OCI-M1 (cell line): ENCODE data around the gene ZBTB8OS.

ENCODE experiments used
- DNase-seq: peaks from one replicate; lab custom pipeline; 2025; lab: John Stamatoyannopoulos, UW

Gene ZBTB8OS

GRCh38 chr1:32611859-32612188, 38.5 kb downstream of the ZBTB8OS start:
- no peak for DNase-seq

DNA sequence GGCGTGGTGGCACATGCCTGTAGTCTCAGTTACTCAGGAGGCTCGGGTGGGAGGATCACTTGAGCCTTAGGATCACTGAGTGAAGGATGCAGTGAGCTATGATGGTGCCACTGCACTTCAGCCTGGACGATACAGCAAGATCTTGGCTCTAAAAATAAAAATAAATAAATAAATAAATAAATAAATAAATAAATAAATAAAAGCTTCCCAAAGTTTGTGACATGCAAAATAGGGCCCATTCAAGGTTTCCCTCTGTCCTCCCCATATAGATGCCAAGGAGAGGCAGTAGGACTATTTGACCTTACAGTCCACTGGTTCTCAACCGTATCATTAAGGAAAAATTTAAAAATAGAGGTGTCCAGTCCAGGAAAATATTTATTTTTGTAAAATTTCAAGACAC, 41.2 kb downstream of the ZBTB8OS start:
- no peak for DNase-seq

DNA sequence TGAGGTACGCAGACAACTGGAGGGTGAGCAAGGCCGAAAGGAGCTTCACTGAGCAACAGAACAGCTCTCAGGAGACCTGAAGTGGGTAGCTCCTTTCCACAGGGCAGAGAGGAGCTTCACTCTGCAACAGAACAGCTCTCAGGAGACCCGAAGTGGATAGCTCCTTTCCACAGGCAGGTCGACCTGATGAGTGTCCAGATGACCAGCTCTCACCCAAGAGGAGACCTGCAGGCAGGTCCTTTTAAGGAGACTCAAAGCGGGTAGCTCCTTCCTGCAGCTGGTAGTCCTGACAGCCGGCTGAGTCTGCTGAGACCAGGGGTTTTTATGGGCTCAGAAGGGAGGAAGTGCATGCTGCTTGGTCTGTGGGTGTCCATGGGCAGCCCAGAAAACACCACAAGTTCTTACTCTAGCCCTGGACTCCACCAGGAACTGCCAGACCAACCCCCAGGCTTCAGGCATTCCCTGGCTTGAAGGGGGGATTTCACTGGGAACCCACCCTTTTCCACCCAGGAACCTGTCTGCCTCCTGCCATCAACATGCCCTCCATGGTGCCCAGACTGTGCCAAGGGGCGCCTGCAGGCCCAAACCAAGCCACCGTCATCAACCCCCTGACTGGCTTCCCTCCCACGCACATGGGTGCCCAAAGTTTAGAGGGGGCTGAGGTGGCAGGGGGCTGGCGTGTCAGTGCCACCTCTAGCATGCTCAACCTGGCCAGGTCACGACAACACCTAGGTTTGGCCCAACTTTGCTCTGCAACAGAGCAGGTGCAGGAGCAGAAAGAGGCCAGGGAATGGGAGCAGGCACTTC, 43.6 kb downstream of the ZBTB8OS start:
- DNase-seq = no peak

- DNase-seq = no peak
Observed at GRCh38 chr1:32605711-32606424, 44.5 kb downstream of the ZBTB8OS start.

DNA sequence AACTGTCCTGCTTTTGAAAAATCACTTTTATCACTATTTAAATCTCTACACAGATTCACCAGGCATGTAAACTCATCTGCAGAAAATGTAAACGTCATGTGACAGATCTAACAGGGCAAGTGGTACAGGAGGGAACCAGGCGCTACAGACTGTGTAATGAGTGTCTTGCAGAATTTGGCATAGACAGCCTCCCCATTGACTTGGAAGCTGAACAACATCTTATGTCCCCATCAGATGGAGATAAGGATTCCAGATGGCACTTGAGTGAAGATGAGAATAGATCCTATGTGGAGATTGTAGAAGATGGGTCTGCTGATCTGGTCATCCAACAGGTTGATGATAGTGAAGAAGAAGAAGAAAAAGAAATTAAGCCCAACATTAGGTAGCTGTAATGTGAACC, 50.3 kb downstream of the ZBTB8OS start:
- no peak for DNase-seq

- no peak for DNase-seq
Observed at GRCh38 chr1:32592943-32593342, 57.4 kb downstream of the ZBTB8OS start.

GRCh38 chr1:32580348-32581017, 69.9 kb downstream of the ZBTB8OS start:
- no peak for DNase-seq
